Neural cell (in vitro differentiated cells): ENCODE measurements around the gene MIEN1. TPM values are rescaled to one million over a fixed set of nuclear protein-coding genes. Genes with fewer than 3 reads are reported as not detected.
"Not testable (repeated sequence)": the region's sequence is repeated elsewhere in the genome, so short reads cannot be mapped to it uniquely, and the experiment has no call there.

ENCODE experiments used
- H2AFZ ChIP-seq: fragments of 200-600, 300-800 bp; sonication (generic), shearing (Covaris generic); 2 replicates; pipeline ENCODE4 v1.6.0; 2014; ENCODE audit warnings: low read depth, mild to moderate bottlenecking, antibody characterized with exemption, low read length, moderate library complexity
- H3F3A ChIP-seq: fragments of 200-600 bp; shearing (Covaris generic); 2 replicates; pipeline ENCODE4 v1.6.1; 2016; ENCODE audit warnings: mild to moderate bottlenecking, moderate library complexity, mixed read lengths, antibody characterized with exemption, low read length; ENCODE audit not compliant: insufficient read depth, poor library complexity, severe bottlenecking
- H3K27ac ChIP-seq: fragments of 200-600, 300-800 bp; sonication (generic), shearing (Covaris generic); 2 replicates; pipeline ENCODE4 v1.5.1; 2014; ENCODE audit warnings: mild to moderate bottlenecking, low read length, moderate library complexity
- H3K27me3 ChIP-seq: fragments of 300-800, 200-600 bp; sonication (generic), shearing (Covaris generic); 2 replicates; pipeline ENCODE4 v1.6.0; 2014; ENCODE audit warnings: mild to moderate bottlenecking, low read depth, low read length, moderate library complexity; ENCODE audit not compliant: insufficient read depth
- H3K36me3 ChIP-seq: fragments of 300-800, 200-600 bp; sonication (generic), shearing (Covaris generic); 2 replicates; pipeline ENCODE4 v1.5.1; 2014; ENCODE audit warnings: mild to moderate bottlenecking, antibody characterized with exemption, low read length, moderate library complexity; ENCODE audit not compliant: insufficient read depth
- H3K4me2 ChIP-seq: fragments of 300-800, 200-600 bp; sonication (generic), shearing (Covaris generic); 2 replicates; pipeline ENCODE4 v1.6.0; 2014; ENCODE audit warnings: mild to moderate bottlenecking, low read length
- H3K4me3 ChIP-seq: fragments of 300-800, 200-600 bp; sonication (generic), shearing (Covaris generic); 2 replicates; pipeline ENCODE4 v1.5.1; 2014; ENCODE audit warnings: mild to moderate bottlenecking, low read length, moderate library complexity
- H3K79me2 ChIP-seq: fragments of 200-600 bp; shearing (Covaris generic); replicated peaks from 2 replicates; pipeline ENCODE4 v1.6.0; 2014; ENCODE audit warnings: mild to moderate bottlenecking, low read length, moderate library complexity; ENCODE audit not compliant: insufficient read depth
- H3K9ac ChIP-seq: fragments of 300-800, 200-600 bp; sonication (generic), shearing (Covaris generic); 2 replicates; pipeline ENCODE4 v1.6.1; 2016; ENCODE audit warnings: mild to moderate bottlenecking, low read length, mixed read lengths
- H3K9me2 ChIP-seq: fragments of 200-600 bp; shearing (Covaris generic); 2 replicates; pipeline ENCODE4 v1.6.1; 2016; ENCODE audit warnings: mild to moderate bottlenecking, low read length, mixed read lengths; ENCODE audit not compliant: insufficient read depth
- H3K9me3 ChIP-seq: fragments of 200-600, 300-800 bp; sonication (generic), shearing (Covaris generic); 2 replicates; pipeline ENCODE4 v1.6.1; 2016; ENCODE audit warnings: mild to moderate bottlenecking, mixed run types, low read length, moderate library complexity, mixed read lengths
- H4K20me1 ChIP-seq: fragments of 200-600 bp; shearing (Covaris generic); 2 replicates; pipeline ENCODE4 v1.6.1; 2016; ENCODE audit warnings: mild to moderate bottlenecking, mixed run types; ENCODE audit not compliant: insufficient read depth
- CTCF ChIP-seq: fragments of 450-650 bp; IDR thresholded peaks from 2 replicates; pipeline ENCODE4 v1.5.1; 2014; ENCODE audit warnings: antibody characterized with exemption, mild to moderate bottlenecking, moderate library complexity; ENCODE audit not compliant: poor library complexity, severe bottlenecking
- EP300 ChIP-seq: fragments of 450-650 bp; conservative IDR thresholded peaks from 2 replicates; pipeline ENCODE4 v1.6.1; 2014; ENCODE audit warnings: antibody characterized with exemption, mild to moderate bottlenecking, moderate library complexity; ENCODE audit not compliant: poor library complexity, severe bottlenecking
- EZH2 ChIP-seq: fragments of 200-600, 300-800 bp; shearing (Covaris generic), sonication (generic); IDR thresholded peaks from 2 replicates; pipeline ENCODE4 v1.6.1; 2014; ENCODE audit warnings: antibody characterized with exemption, low read length, borderline replicate concordance, mild to moderate bottlenecking; ENCODE audit not compliant: insufficient read depth, poor library complexity, severe bottlenecking
- MXI1 ChIP-seq: fragments of 450-650 bp; conservative IDR thresholded peaks from 2 replicates; pipeline ENCODE4 v1.6.1; 2014; ENCODE audit warnings: antibody characterized with exemption, mild to moderate bottlenecking; ENCODE audit not compliant: poor library complexity, severe bottlenecking
- RAD21 ChIP-seq: fragments of 450-650 bp; conservative IDR thresholded peaks from 2 replicates; pipeline ENCODE4 v1.6.1; 2014; ENCODE audit warnings: antibody characterized with exemption, mild to moderate bottlenecking, moderate library complexity
- REST ChIP-seq: IDR thresholded peaks from 2 replicates; pipeline ENCODE4 v1.6.1; 2012; ENCODE audit warnings: borderline replicate concordance
- SMC3 ChIP-seq: fragments of 450-650 bp; conservative IDR thresholded peaks from 2 replicates; pipeline ENCODE4 v1.6.1; 2014; ENCODE audit warnings: antibody characterized with exemption, mild to moderate bottlenecking, moderate library complexity; ENCODE audit not compliant: poor library complexity
- TAF1 ChIP-seq: IDR thresholded peaks from 2 replicates; pipeline ENCODE4 v1.6.1; 2012; ENCODE audit warnings: low read depth
- polyA plus RNA-seq: library from polyadenylated mRNA; depleted of rRNA; stranded (reverse); fragments of >200 nt; gene quantifications from 2 replicates; pipeline ENCODE4 v1.2.3, GENCODE V29; 2014

The MIEN1 gene
- polyA plus RNA-seq, 1 donor from 2014 or later: 106 TPM

- no peak overlapping the region for H3K27ac ChIP-seq
- H4K20me1 ChIP-seq: no peaks in the 10 kb centered on the region
- no peaks in the 10 kb centered on the region for H3K9me3 ChIP-seq
- no peaks in the 10 kb centered on the region for H3K9me2 ChIP-seq
- no peak overlapping the region for H3K4me2 ChIP-seq
- H2AFZ ChIP-seq: no peak overlapping the region
- H3K79me2 ChIP-seq: no peaks in the 10 kb centered on the region
- H3K36me3 ChIP-seq: no peaks in the 10 kb centered on the region
- no peaks in the 10 kb centered on the region for H3K27me3 ChIP-seq
- no peak overlapping the region for H3K9ac ChIP-seq
- no peak for TF ChIP-seq TAF1
- TF ChIP-seq MXI1: no peak
- no peaks in the 10 kb centered on the region for H3F3A ChIP-seq
- H3K4me3 ChIP-seq: no peak overlapping the region
Measured at GRCh38 chr17:39727556-39727955, 2.8 kb downstream of the MIEN1 start.

GRCh38 chr17:39726617-39727016 lies 3.7 kb downstream of the MIEN1 start:
- H3K27me3 ChIP-seq: no peaks in the 10 kb centered on the region
- H3K4me2 ChIP-seq: no peak overlapping the region
- H3K27ac ChIP-seq: no peak overlapping the region
- no peak overlapping the region for H3K9ac ChIP-seq
- no peak overlapping the region for H2AFZ ChIP-seq
- no peaks in the 10 kb centered on the region for H3K79me2 ChIP-seq
- no peaks in the 10 kb centered on the region for H3K36me3 ChIP-seq
- no peaks in the 10 kb centered on the region for H3K9me2 ChIP-seq
- H3K9me3 ChIP-seq: no peaks in the 10 kb centered on the region
- no peaks in the 10 kb centered on the region for H3F3A ChIP-seq
- H4K20me1 ChIP-seq: no peaks in the 10 kb centered on the region
- H3K4me3 ChIP-seq: no peak overlapping the region
- no peak for TF ChIP-seq SMC3
- no peak for TF ChIP-seq MXI1
- TF ChIP-seq EZH2: no peak
- TF ChIP-seq RAD21: no peak
- TF ChIP-seq EP300: no peak
- no peak for TF ChIP-seq REST
- TF ChIP-seq CTCF: no peak

- not testable (repeated sequence) for H3K9ac ChIP-seq, H3F3A ChIP-seq, H3K27me3 ChIP-seq, H3K9me3 ChIP-seq, H4K20me1 ChIP-seq, H3K9me2 ChIP-seq, H3K27ac ChIP-seq, H2AFZ ChIP-seq, H3K79me2 ChIP-seq, H3K36me3 ChIP-seq, H3K4me3 ChIP-seq, H3K4me2 ChIP-seq
Measured at GRCh38 chr17:39725923-39726322, 4.4 kb downstream of the MIEN1 start.
